IMR-90 (cell line): ENCODE results near the gene SPATS2L. TPM values are rescaled to one million over a fixed set of nuclear protein-coding genes. Genes with fewer than 3 reads are reported as not detected.
A peak's percentile ranks its signal among the peaks of the same experiment; 100 is the strongest.

ENCODE experiments used
- ATAC-seq: fragments of 200-7000 bp; cut with Tn5 transposase; 2 replicates; pipeline ENCODE4 v1.9.1; 2020; ENCODE audit warnings: low read depth, mild to moderate bottlenecking, moderate library complexity
- BruUV-seq: library from RNA; stranded (reverse); fragments of 400-500 nt; replicated peaks from 2 replicates; lab custom pipeline; 2021; lab: Mats Ljungman, UMichigan
- CTCF ChIA-PET: fragments of 300-600 bp; formaldehyde crosslinking; extraction: SDS; loops from one replicate; lab custom pipeline; 2021; ENCODE audit warnings: antibody characterized with exemption; lab: Yijun Ruan, JAX
- POLR2A ChIA-PET: fragments of 300-600 bp; sonication (Branson Sonifier 250); formaldehyde crosslinking; loops from one replicate; lab custom pipeline; 2022; ENCODE audit warnings: antibody characterized with exemption; ENCODE audit not compliant: unreplicated experiment; lab: Charles Lee
- DNase-seq: peaks from one replicate; pipeline ENCODE4 v3.0.0; 2013
- H2AFZ ChIP-seq: replicated peaks from 2 replicates; pipeline ENCODE3; 2013; ENCODE audit warnings: low read length, mild to moderate bottlenecking; ENCODE audit not compliant: poor library complexity
- H2AK5ac ChIP-seq: 2 replicates; pipeline ENCODE4 v1.6.1; 2013; ENCODE audit warnings: low read depth, low read length, inconsistent platforms
- H2AK9ac ChIP-seq: replicated peaks from 2 replicates; pipeline ENCODE3; 2013; ENCODE audit warnings: mild to moderate bottlenecking, low read depth, low read length, moderate library complexity; ENCODE audit not compliant: poor library complexity
- H2BK120ac ChIP-seq: 2 replicates; pipeline ENCODE4 v1.6.1; 2013; ENCODE audit warnings: low read depth, low read length, inconsistent platforms
- H2BK15ac ChIP-seq: 3 replicates; pipeline ENCODE4 v1.6.1; 2013; ENCODE audit warnings: low read depth, low read length, inconsistent platforms
- H2BK20ac ChIP-seq: 2 replicates; pipeline ENCODE4 v1.6.1; 2013; ENCODE audit warnings: low read depth, mild to moderate bottlenecking, inconsistent platforms, low read length, moderate library complexity
- H2BK5ac ChIP-seq: 2 replicates; pipeline ENCODE4 v1.6.1; 2013; ENCODE audit warnings: mild to moderate bottlenecking, low read depth, low read length, inconsistent platforms; ENCODE audit not compliant: poor library complexity, severe bottlenecking
- H3K14ac ChIP-seq: replicated peaks from 2 replicates; pipeline ENCODE4 v1.6.1; 2013; ENCODE audit warnings: low read depth, low read length, inconsistent platforms
- H3K18ac ChIP-seq: 2 replicates; pipeline ENCODE4 v1.6.1; 2013; ENCODE audit warnings: low read depth, low read length, control low read depth
- H3K23ac ChIP-seq: 2 replicates; pipeline ENCODE4 v1.6.1; 2013; ENCODE audit warnings: low read depth, low read length, inconsistent platforms
- H3K27ac ChIP-seq: 2 replicates; pipeline ENCODE4 v1.5.1; 2013; ENCODE audit warnings: mild to moderate bottlenecking, control low read depth, low read length; ENCODE audit not compliant: insufficient read depth
- H3K27me3 ChIP-seq: 2 replicates; pipeline ENCODE4 v1.6.1; 2013; ENCODE audit warnings: low read length; ENCODE audit not compliant: control insufficient read depth, insufficient read depth
- H3K36me3 ChIP-seq: 2 replicates; pipeline ENCODE4 v1.6.1; 2013; ENCODE audit warnings: low read length, mixed read lengths; ENCODE audit not compliant: control insufficient read depth, insufficient read depth
- H3K4ac ChIP-seq: 2 replicates; pipeline ENCODE4 v1.6.1; 2013; ENCODE audit warnings: low read depth, low read length, inconsistent platforms
- H3K4me1 ChIP-seq: 2 replicates; pipeline ENCODE4 v1.6.1; 2013; ENCODE audit warnings: low read length, mixed read lengths; ENCODE audit not compliant: control insufficient read depth, insufficient read depth
- H3K4me2 ChIP-seq: 2 replicates; pipeline ENCODE4 v1.6.1; 2013; ENCODE audit warnings: low read depth, mild to moderate bottlenecking, control low read depth, low read length, moderate library complexity
- H3K4me3 ChIP-seq: 2 replicates; pipeline ENCODE4 v1.5.1; 2013; ENCODE audit warnings: low read depth, mild to moderate bottlenecking, control low read depth, low read length, moderate library complexity; ENCODE audit not compliant: insufficient read depth
- H3K56ac ChIP-seq: 2 replicates; pipeline ENCODE4 v1.6.1; 2013; ENCODE audit warnings: low read length, inconsistent platforms; ENCODE audit not compliant: insufficient read depth; ENCODE audit errors: extremely low read depth
- H3K79me1 ChIP-seq, 2 experiments: 2 replicates each; pipeline ENCODE4 v1.6.1; 2013; ENCODE audit warnings: low read length in 2 of 2, inconsistent platforms in 1 of 2, low read depth in 1 of 2
- H3K9ac ChIP-seq: 2 replicates; pipeline ENCODE4 v1.6.1; 2013; ENCODE audit warnings: low read depth, low read length, control low read depth
- H3K9me1 ChIP-seq: 2 replicates; pipeline ENCODE4 v1.6.1; 2013; ENCODE audit warnings: low read length, inconsistent platforms; ENCODE audit not compliant: insufficient read depth
- H3K9me3 ChIP-seq: 2 replicates; pipeline ENCODE4 v1.6.1; 2013; ENCODE audit warnings: low read length; ENCODE audit not compliant: control insufficient read depth, insufficient read depth
- H4K20me1 ChIP-seq: 2 replicates; pipeline ENCODE4 v1.6.1; 2013; ENCODE audit warnings: low read length, inconsistent platforms; ENCODE audit not compliant: insufficient read depth
- H4K5ac ChIP-seq: 2 replicates; pipeline ENCODE4 v1.6.1; 2013; ENCODE audit warnings: mild to moderate bottlenecking, low read depth, low read length, control low read depth
- H4K8ac ChIP-seq, 2 experiments: 2 replicates each; pipeline ENCODE4 v1.6.1; 2013; ENCODE audit warnings: low read depth in 2 of 2, low read length in 2 of 2, control low read depth in 1 of 2, inconsistent platforms in 1 of 2
- H4K91ac ChIP-seq: 2 replicates; pipeline ENCODE4 v1.6.1; 2013; ENCODE audit warnings: low read depth, low read length, inconsistent platforms; ENCODE audit not compliant: insufficient read depth
- BHLHE40 ChIP-seq: fragments of 150-350 bp; IDR thresholded peaks from 2 replicates; pipeline ENCODE4 v1.6.1; 2016; ENCODE audit warnings: mild to moderate bottlenecking, low read depth, low read length
- CEBPB ChIP-seq: IDR thresholded peaks from 2 replicates; pipeline ENCODE4 v1.6.1; 2012; ENCODE audit warnings: low read depth, low read length, improper control_type of control experiment
- CHD1 ChIP-seq: IDR thresholded peaks from 2 replicates; pipeline ENCODE4 v1.6.1; 2012; ENCODE audit warnings: low read depth, low read length, improper control_type of control experiment
- CTCF ChIP-seq: conservative IDR thresholded peaks from 2 replicates; pipeline ENCODE4 v1.5.1; 2012; ENCODE audit warnings: mild to moderate bottlenecking, low read depth, low read length, improper control_type of control experiment
- FOS ChIP-seq: fragments of 150-350 bp; IDR thresholded peaks from 2 replicates; pipeline ENCODE4 v1.6.1; 2016; ENCODE audit warnings: low read depth, low read length
- MAFK ChIP-seq: IDR thresholded peaks from 2 replicates; pipeline ENCODE4 v1.6.1; 2012; ENCODE audit warnings: low read depth, low read length, improper control_type of control experiment
- NFE2L2 ChIP-seq: fragments of 150-350 bp; IDR thresholded peaks from 2 replicates; pipeline ENCODE4 v1.6.1; 2016; ENCODE audit warnings: low read depth, mild to moderate bottlenecking, low read length
- RFX5 ChIP-seq: IDR thresholded peaks from 2 replicates; pipeline ENCODE4 v1.8.0; 2012; ENCODE audit warnings: low read depth, mild to moderate bottlenecking, low read length, moderate library complexity
- SMC3 ChIP-seq: fragments of 150-350 bp; IDR thresholded peaks from 2 replicates; pipeline ENCODE4 v1.6.1; 2016; ENCODE audit warnings: low read depth, mild to moderate bottlenecking, antibody characterized with exemption, low read length, moderate library complexity
- USF2 ChIP-seq: fragments of 150-350 bp; IDR thresholded peaks from 2 replicates; pipeline ENCODE4 v1.6.1; 2017; ENCODE audit warnings: mild to moderate bottlenecking, antibody characterized with exemption, low read length, low read depth
- WGBS, 2 experiments: methylation state at CpG; one replicate each; pipeline versions ENCODE4 v1.1.5 to v1.1.7; 2013; ENCODE audit warnings: missing lambda C conversion rate in 2 of 2; ENCODE audit not compliant: insufficient read length in 1 of 2; ENCODE audit errors: extremely low coverage in 2 of 2; 5-methylcytosine and 5-hydroxymethylcytosine counted together
- dilution Hi-C: fragments of 300-500 bp; cut with HindIII; formaldehyde crosslinking; loops from one replicate; pipeline ENCODE4 v1.14.3; 2018; ENCODE audit warnings: low sequenced_read_pairs; ENCODE audit not compliant: unreplicated experiment
- in situ Hi-C: fragments of 300-500 bp; cut with MboI; formaldehyde crosslinking; loops from 3 replicates; pipeline ENCODE4 v1.14.3; 2019; ENCODE audit warnings: low sequenced_read_pairs, inconsistent platforms, mixed read lengths
- intact Hi-C: fragments of 100-400 bp; cut with micrococcal nuclease; formaldehyde crosslinking; loops from 2 replicates; pipeline ENCODE4 v1.10.0; 2022
- polyA plus RNA-seq, 3 experiments: library from polyadenylated mRNA; depleted of rRNA; stranded (reverse); fragments of >200 nt; gene quantifications; 2 replicates each; pipeline ENCODE4 v1.2.3, GENCODE V29; 2012; ENCODE audit warnings: low replicate concordance in 1 of 3
- total RNA-seq: library from RNA; depleted of rRNA; stranded (reverse); fragments of >200 nt; gene quantifications from 2 replicates; pipeline ENCODE4 v1.2.3, GENCODE V29; 2012

SPATS2L gene
- total and polyA plus RNA-seq, 2 of the 4 experiments (the other 2 are of a cell fraction) = 118 to 155 TPM

- H3K36me3 ChIP-seq = peaks cover 6% of the 10 kb centered on the region
- whole genome bisulfite sequencing, 2 experiments = 78% methylated on average over 3 of the region's 10 CpGs; no CpG with 5 or more reads in 1 of the 2 experiments
- H4K8ac ChIP-seq = no peak overlapping the region
- H2AFZ ChIP-seq = no peak overlapping the region
- no peak overlapping the region for H4K91ac ChIP-seq
- no peak overlapping the region for H3K4me3 ChIP-seq
- 0 out of 2 replicates have a peak overlapping the region, but pooled peaks have one; percentile 3 for H3K4ac ChIP-seq
- H3K9me1 ChIP-seq = peaks cover 27% of the 10 kb centered on the region
- in situ Hi-C loops = no loop called here
- no peak overlapping the region for H2BK120ac ChIP-seq
- no peak overlapping the region for H2AK9ac ChIP-seq
- no peak overlapping the region for H3K9ac ChIP-seq
- H3K14ac ChIP-seq = 0 out of 2 replicates have a peak overlapping the region, but pooled peaks have one; percentile 12
- H2BK20ac ChIP-seq = peak overlapping the region; percentile 58; the same call in 1 of the 2 replicates
- CTCF ChIA-PET = interaction anchor here (0.7 to 1.6 kb wide), 3 partner anchors 19 to 54 kb away, joined by 3 read pairs; no protein-coding TSS in a partner anchor
- peak overlapping the region; percentile 3 for H2BK5ac ChIP-seq
- dilution Hi-C loops = no loop called here
- intact Hi-C loops = no loop called here
- no peak for DNase-seq
- no peak overlapping the region for H4K5ac ChIP-seq
- no peak for ATAC-seq
- BruUV-seq = no TSS peak
- peaks cover 8 to 56% of the 10 kb centered on the region in 2 experiments for H3K79me1 ChIP-seq
- no peak overlapping the region for H3K27ac ChIP-seq
- H4K20me1 ChIP-seq = peaks cover 83% of the 10 kb centered on the region
- peak overlapping the region; percentile 31; the same call in 1 of the 2 replicates for H2AK5ac ChIP-seq
- peaks cover 29% of the 10 kb centered on the region for H3K4me1 ChIP-seq
- peak overlapping the region; percentile 36; the same call in 1 of the 2 replicates for H3K23ac ChIP-seq
- H3K56ac ChIP-seq = no peak overlapping the region
- peak overlapping the region; percentile 8; the same call in 1 of the 2 replicates for H3K18ac ChIP-seq
- H3K9me3 ChIP-seq = no peaks in the 10 kb centered on the region
- H3K4me2 ChIP-seq = no peak overlapping the region
- TF ChIP-seq USF2 (no peak), RFX5 (no peak), NFE2L2 (no peak), CTCF (no peak), CEBPB (no peak), BHLHE40 (no peak), FOS (no peak), MAFK (no peak), CHD1 (no peak), SMC3 (no peak)
- H2BK15ac ChIP-seq = no peak overlapping the region
- POLR2A ChIA-PET = no interaction called here
- H3K27me3 ChIP-seq = no peaks in the 10 kb centered on the region
These were observed 12.5 kb downstream of the SPATS2L start for GRCh38 chr2:200318940-200319435.
